Measurements from ENCODE around the gene ZFYVE19. TPM values are rescaled to one million over a fixed set of nuclear protein-coding genes. Genes with fewer than 3 reads are reported as not detected.

ZFYVE19 gene
- total and polyA plus RNA-seq, 2 of the 4 experiments (the other 2 are of a cell fraction) = 22.6 to 29.6 TPM

DNA sequence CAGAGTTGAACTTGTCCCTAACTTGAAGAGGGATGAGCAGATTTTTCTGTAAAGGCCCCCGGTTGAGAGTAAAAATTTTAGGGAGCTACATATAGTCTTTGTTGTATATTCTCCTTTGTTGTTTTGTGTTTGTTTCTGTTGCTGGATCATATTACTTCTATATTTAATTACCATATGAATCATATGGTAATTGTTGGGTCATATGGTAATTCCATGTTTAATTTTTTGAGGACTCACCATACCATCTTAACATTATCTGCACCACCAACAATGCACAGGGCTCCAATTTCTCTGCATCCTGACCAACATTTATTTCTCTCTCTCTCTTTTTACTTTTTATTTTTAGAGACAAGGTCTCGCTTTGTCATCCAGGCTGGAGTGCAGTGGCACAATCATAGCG is 7.4 kb upstream of the ZFYVE19 start:
- no peak overlapping the region for H4K91ac ChIP-seq (ENCODE audit: insufficient read depth, low read depth, low read length)
- in situ Hi-C loops (cut with MboI; ENCODE audit: low sequenced_read_pairs) = no loop called here
- WGBS, 2 experiments (ENCODE audit: extremely low coverage in 2 of 2, insufficient read length in 1 of 2) = no CpG with 5 or more reads among the region's 3 CpGs
- H3K27me3 ChIP-seq (ENCODE audit: control insufficient read depth, insufficient read depth, low read length) = no peaks in the 10 kb centered on the region
- no peak overlapping the region for H3K14ac ChIP-seq (replicated peaks; ENCODE audit: low read depth, low read length)
- intact Hi-C loops (cut with micrococcal nuclease) = no loop called here
- peaks cover 3% of the 10 kb centered on the region; the same call in 1 of the 2 replicates for H4K20me1 ChIP-seq (ENCODE audit: insufficient read depth, low read length)
- no peak for TF ChIP-seq MXI1 (IDR thresholded peaks at IDR 0.05; ENCODE audit: borderline replicate concordance, low read depth, low read length)
- TF ChIP-seq FOS (IDR thresholded peaks at IDR 0.05; ENCODE audit: low read depth, low read length) = no peak
- TF ChIP-seq NFE2L2 (IDR thresholded peaks at IDR 0.05; ENCODE audit: low read depth, low read length) = no peak
- TF ChIP-seq CHD1 (IDR thresholded peaks at IDR 0.05; ENCODE audit: low read depth, low read length) = no peak
- TF ChIP-seq POLR2A (IDR thresholded peaks at IDR 0.05; ENCODE audit: low read depth, low read length) = no peak
- TF ChIP-seq MAFK (IDR thresholded peaks at IDR 0.05; ENCODE audit: low read depth, low read length) = no peak
- no peak overlapping the region for H3K4me2 ChIP-seq (ENCODE audit: low read depth, low read length)
- no peak overlapping the region for H2AFZ ChIP-seq (replicated peaks; ENCODE audit: low read length, poor library complexity)
- peaks cover 6% of the 10 kb centered on the region; the same call in 1 of the 2 replicates for H3K9me1 ChIP-seq (ENCODE audit: insufficient read depth, low read length)
- H3K4ac ChIP-seq (ENCODE audit: low read depth, low read length) = no peak overlapping the region
- BruUV-seq (replicated peaks) = no TSS peak
- no peak overlapping the region for H2BK5ac ChIP-seq (ENCODE audit: low read depth, low read length, poor library complexity, severe bottlenecking)
- no peaks in the 10 kb centered on the region for H3K9me3 ChIP-seq (ENCODE audit: control insufficient read depth, insufficient read depth, low read length)
- H3K36me3 ChIP-seq (ENCODE audit: control insufficient read depth, insufficient read depth, low read length) = peaks cover 2% of the 10 kb centered on the region
- H2BK15ac ChIP-seq (ENCODE audit: low read depth, low read length) = no peak overlapping the region
- H3K56ac ChIP-seq (ENCODE audit: extremely low read depth, insufficient read depth, low read length) = no peak overlapping the region
- POLR2A ChIA-PET (ENCODE audit: unreplicated experiment) = interaction anchor here (0.7 kb wide), 1 partner anchor 74 kb away, joined by 3 read pairs; no protein-coding TSS in a partner anchor
- no peak overlapping the region for H4K5ac ChIP-seq (ENCODE audit: low read depth, low read length)
- no peak for ATAC-seq (ENCODE audit: low read depth)
- no peak overlapping the region for H3K4me3 ChIP-seq (ENCODE audit: insufficient read depth, low read depth, low read length)
- H2BK120ac ChIP-seq (ENCODE audit: low read depth, low read length) = no peak overlapping the region
- H3K23ac ChIP-seq (ENCODE audit: low read depth, low read length) = no peak overlapping the region
- no peak overlapping the region for H3K18ac ChIP-seq (ENCODE audit: low read depth, low read length)
- H2AK9ac ChIP-seq (replicated peaks; ENCODE audit: low read depth, low read length, poor library complexity) = no peak overlapping the region
- no peak overlapping the region for H3K27ac ChIP-seq (ENCODE audit: insufficient read depth, low read length)
- no peak overlapping the region for H2BK20ac ChIP-seq (ENCODE audit: low read depth, low read length)
- no peak overlapping the region for H4K8ac ChIP-seq (ENCODE audit: low read depth in 2 of 2, low read length in 2 of 2)
- H3K79me1 ChIP-seq (ENCODE audit: low read depth in 1 of 2, low read length in 2 of 2) = peaks cover 36 to 61% of the 10 kb centered on the region in 2 experiments
- dilution Hi-C loops (cut with HindIII; ENCODE audit: low sequenced_read_pairs, unreplicated experiment) = no loop called here
- 0 out of 2 replicates have a peak, but pooled peaks cover 1% of the 10 kb centered on the region for H3K4me1 ChIP-seq (ENCODE audit: control insufficient read depth, insufficient read depth, low read length)
- no peak overlapping the region for H2AK5ac ChIP-seq (ENCODE audit: low read depth, low read length)
- CTCF ChIA-PET = no interaction called here
- H3K9ac ChIP-seq (ENCODE audit: low read depth, low read length) = no peak overlapping the region
- DNase-seq = no peak
